Heart right ventricle (tissue), 16 donors: ENCODE measurements around the gene RAI14. TPM values are rescaled to one million over a fixed set of nuclear protein-coding genes. Genes with fewer than 3 reads are reported as not detected.

Experiments used
- ATAC-seq, 8 donors: fragments of 200-7000 bp; cut with Tn5 transposase; one replicate each; pipeline ENCODE4 v1.9.1; 2020; ENCODE audit warnings: mild to moderate bottlenecking in 8 of 8, moderate library complexity in 8 of 8, moderate number of reproducible peaks in 1 of 8
- DNase-seq, 2 donors: peaks; one replicate each; pipeline ENCODE4 v3.0.0-alpha.2; 2020
- H3K27ac ChIP-seq, 10 donors: fragments of 200-600 bp; sonication (generic) in 2 of 10; one replicate each; pipeline versions ENCODE4 v1.5.0 to v1.8.0; 2020 to 2022; ENCODE audit warnings: mild to moderate bottlenecking in 3 of 10
- H3K27me3 ChIP-seq, 7 donors: fragments of 200-600 bp; one replicate each; pipeline ENCODE4 v1.8.0; 2021 to 2022; ENCODE audit warnings: mild to moderate bottlenecking in 2 of 7
- H3K36me3 ChIP-seq, 9 donors: fragments of 200-600 bp; sonication (generic) in 1 of 9; one replicate each; pipeline versions ENCODE4 v1.5.0 to v1.8.0; 2020 to 2022; ENCODE audit warnings: mild to moderate bottlenecking in 2 of 9
- H3K4me1 ChIP-seq, 9 donors: fragments of 200-600 bp; sonication (generic) in 1 of 9; one replicate each; pipeline versions ENCODE4 v1.5.0 to v1.8.0; 2020 to 2022; ENCODE audit warnings: mild to moderate bottlenecking in 4 of 9
- H3K4me3 ChIP-seq, 10 donors: fragments of 200-600 bp; sonication (generic) in 2 of 10; one replicate each; pipeline versions ENCODE4 v1.5.0 to v1.8.0; 2020 to 2022; ENCODE audit warnings: mild to moderate bottlenecking in 7 of 10, moderate library complexity in 2 of 10
- H3K9me3 ChIP-seq, 11 donors: fragments of 200-600 bp in 10 of 11; sonication (generic) in 2 of 11; one replicate each; pipeline versions ENCODE4 v1.5.0 to v1.8.0; 2013 to 2022; ENCODE audit warnings: mild to moderate bottlenecking in 2 of 11, control low read depth in 1 of 11, moderate library complexity in 1 of 11
- CTCF ChIP-seq, 9 donors: fragments of 200-600 bp; sonication (generic) in 2 of 9; IDR thresholded peaks; one replicate each; pipeline versions ENCODE4 v1.5.0 to v1.8.0; 2021 to 2022; ENCODE audit warnings: antibody characterized with exemption in 9 of 9, mild to moderate bottlenecking in 5 of 9, moderate library complexity in 1 of 9
- WGBS, 2 donors: extraction: QIAGEN DNeasy Blood & Tissue Kit; methylation state at CpG; one replicate each; pipeline ENCODE4 v1.1.7; 2013; ENCODE audit warnings: inconsistent platforms in 1 of 2; 5-methylcytosine and 5-hydroxymethylcytosine counted together
- intact Hi-C, 10 donors: fragments of 100-400 bp; cut with DNase I; formaldehyde crosslinking; loops; one replicate each; pipeline versions ENCODE4 v1.11.1 to v1.14.2; 2022
- polyA plus RNA-seq, 2 donors: library from polyadenylated mRNA; stranded (reverse); fragments of 200-250 nt; gene quantifications; one replicate each; pipeline ENCODE4 v1.2.3, GENCODE V29; 2013
- total RNA-seq, 10 donors: library from RNA; stranded (reverse); fragmentation: NEBNext Ultra II Directional in 3 of 10; extraction: Animal tissue kit (Norgen Biotek cat#: 25700) in 3 of 10; gene quantifications; one replicate each; pipeline versions ENCODE4 v1.2.1 to v1.2.4, GENCODE V29; 2021 to 2023
- donor health status: Arrhythmogenic right ventricular cardiomyopathy.
- donor health status: ischemic (EF 13 %, LVEDD 7.1; RV severe dilation, severe dysfunction).
- donor health status: healthy with polysubstance abuse.
- donor health status: DM: no; HTN: yes; CAD: no.
- donor health status: DM: no; HTN: no; CAD: no.
- donor health status: ischemic (EF 25% LVEDD 6.9; RV normal size, moderate dysfunction).
- donor health status: ischemic (EF 25% LVEDD 5.7; RV mildly dilated, moderate dysfunction).
- donor health status: healthy.
- donor health status: DM: yes; HTN: yes; CAD: no.
- donor health status: Ischemic cardiomyopathy.
- donor health status: ischemic (EF 35%, LVEDD 5.7; RV mildly dilated, moderate dysfunction).
- donor health status: nonischemic (EF 11% LVEDD 7.7; RV severe dilation, severe dysfunction).
- donor health status: DM: yes; HTN: yes; CAD: no.
- donor health status: PGD.
- donor health status: ischemic (EF 29% LVEDD 5.4; RV normal size, mild dysfunction).
- donor health status: nonischemic (EF 23%, LVEDD 6.1; RV moderate dilation, normal function).

The RAI14 gene
- total and polyA plus RNA-seq, 12 donors, result 3.3 to 25.5 (median 9.3) TPM

GRCh38 chr5:34627794-34628193 is 28.3 kb upstream of the RAI14 start:
- Histone ChIP-seq H3K4me1 (no peaks in the 10 kb centered on the region), H3K27ac (no peak overlapping the region), H3K36me3 (no peaks in the 10 kb centered on the region), H3K9me3 (peaks cover 0 to 17% (median 0%) of the 10 kb centered on the region in 11 donors), H3K27me3 (no peaks in the 10 kb centered on the region), H3K4me3 (no peak overlapping the region)
- ATAC-seq, result no peak
- no peak for DNase-seq
- 72 to 86% methylated on average over 1 of the region's 1 CpG for WGBS, 2 donors
- no peak for TF ChIP-seq CTCF (IDR thresholded peaks at IDR 0.05)
- intact Hi-C loops, result no loop called here

GRCh38 chr5:34628373-34628772 is 27.8 kb upstream of the RAI14 start:
- ATAC-seq (no peak), DNase-seq (no peak)
- no peaks in the 10 kb centered on the region for H3K4me1 ChIP-seq
- H3K27ac ChIP-seq, result no peak overlapping the region
- no peak overlapping the region for H3K4me3 ChIP-seq
- 83 to 84% methylated on average over 3 of the region's 3 CpGs for WGBS, 2 donors
- H3K36me3 ChIP-seq, result no peaks in the 10 kb centered on the region
- H3K9me3 ChIP-seq, result peaks cover 0 to 17% (median 0%) of the 10 kb centered on the region in 11 donors
- intact Hi-C loops, result no loop called here
- no peak for TF ChIP-seq CTCF (IDR thresholded peaks at IDR 0.05)
- H3K27me3 ChIP-seq, result no peaks in the 10 kb centered on the region

GRCh38 chr5:34630596-34630995 is 25.5 kb upstream of the RAI14 start:
- Histone ChIP-seq H3K4me1 (no peaks in the 10 kb centered on the region), H3K27me3 (no peaks in the 10 kb centered on the region), H3K27ac (no peak overlapping the region), H3K9me3 (peaks cover 0 to 17% (median 0%) of the 10 kb centered on the region in 11 donors), H3K4me3 (no peak overlapping the region), H3K36me3 (no peaks in the 10 kb centered on the region)
- 95 to 99% methylated on average over 4 of the region's 4 CpGs for WGBS, 2 donors
- no peak for DNase-seq
- intact Hi-C loops, result no loop called here
- no peak for ATAC-seq
- TF ChIP-seq CTCF (IDR thresholded peaks at IDR 0.05), result no peak

GRCh38 chr5:34632807-34633422 is 23.2 kb upstream of the RAI14 start:
- intact Hi-C loops, result no loop called here
- 57 to 71% methylated on average over 8 of the region's 8 CpGs for WGBS, 2 donors
- H3K4me1 ChIP-seq, result no peaks in the 10 kb centered on the region

More at GRCh38 chr5:34632807-34633422, 23.2 kb upstream of the RAI14 start:
- no peaks in the 10 kb centered on the region for H3K36me3 ChIP-seq
- ATAC-seq (no peak), DNase-seq (no peak)
- peaks cover 0 to 17% (median 0%) of the 10 kb centered on the region in 11 donors for H3K9me3 ChIP-seq
- H3K27ac ChIP-seq, result no peak overlapping the region
- H3K27me3 ChIP-seq, result no peaks in the 10 kb centered on the region
- no peak overlapping the region for H3K4me3 ChIP-seq
- TF ChIP-seq CTCF (IDR thresholded peaks at IDR 0.05), result no peak
